ENCODE measurements around the gene CACNB4. TPM values are rescaled to one million over a fixed set of nuclear protein-coding genes. Genes with fewer than 3 reads are reported as not detected.

Gene CACNB4
- polyA plus RNA-seq, 1 donor from 2014 or later: 29.0 TPM

GRCh38 chr2:152065945-152066344 lies 32.9 kb downstream of the CACNB4 start:
- Histone ChIP-seq H4K20me1 (ENCODE audit: insufficient read depth) (no peaks in the 10 kb centered on the region), H3K27me3 (ENCODE audit: insufficient read depth, low read depth, low read length) (no peaks in the 10 kb centered on the region), H3K36me3 (ENCODE audit: insufficient read depth, low read length) (no peaks in the 10 kb centered on the region), H3K4me2 (ENCODE audit: low read length) (no peak overlapping the region), H3K9me3 (ENCODE audit: low read length) (no peaks in the 10 kb centered on the region), H3F3A (ENCODE audit: insufficient read depth, low read length, poor library complexity, severe bottlenecking) (no peaks in the 10 kb centered on the region), H3K79me2 (replicated peaks; ENCODE audit: insufficient read depth, low read length) (no peaks in the 10 kb centered on the region), H3K27ac (ENCODE audit: low read length) (no peak overlapping the region), H3K9me2 (ENCODE audit: insufficient read depth, low read length) (no peaks in the 10 kb centered on the region), H3K9ac (ENCODE audit: low read length) (no peak overlapping the region), H2AFZ (ENCODE audit: low read depth, low read length) (no peak overlapping the region), H3K4me3 (ENCODE audit: low read length) (no peak overlapping the region)
- TF ChIP-seq EP300 (conservative IDR thresholded peaks at IDR 0.05; ENCODE audit: poor library complexity, severe bottlenecking): no peak

GRCh38 chr2:152064001-152064400 lies 34.8 kb downstream of the CACNB4 start:
- Histone ChIP-seq H3K9ac (ENCODE audit: low read length) (no peak overlapping the region), H3K9me2 (ENCODE audit: insufficient read depth, low read length) (no peaks in the 10 kb centered on the region), H3F3A (ENCODE audit: insufficient read depth, low read length, poor library complexity, severe bottlenecking) (no peaks in the 10 kb centered on the region), H3K27ac (ENCODE audit: low read length) (no peak overlapping the region), H3K79me2 (replicated peaks; ENCODE audit: insufficient read depth, low read length) (no peaks in the 10 kb centered on the region), H3K4me3 (ENCODE audit: low read length) (no peak overlapping the region), H2AFZ (ENCODE audit: low read depth, low read length) (no peak overlapping the region), H3K4me2 (ENCODE audit: low read length) (no peak overlapping the region), H4K20me1 (ENCODE audit: insufficient read depth) (no peaks in the 10 kb centered on the region), H3K36me3 (ENCODE audit: insufficient read depth, low read length) (no peaks in the 10 kb centered on the region), H3K27me3 (ENCODE audit: insufficient read depth, low read depth, low read length) (no peaks in the 10 kb centered on the region), H3K9me3 (ENCODE audit: low read length) (no peaks in the 10 kb centered on the region)
- TF ChIP-seq POLR2AphosphoS5 (IDR thresholded peaks at IDR 0.05) (no peak), MXI1 (conservative IDR thresholded peaks at IDR 0.05; ENCODE audit: poor library complexity, severe bottlenecking) (no peak), REST (IDR thresholded peaks at IDR 0.05; ENCODE audit: borderline replicate concordance) (no peak), CTCF (IDR thresholded peaks at IDR 0.05; ENCODE audit: poor library complexity, severe bottlenecking) (no peak), TAF1 (IDR thresholded peaks at IDR 0.05; ENCODE audit: low read depth) (no peak), RAD21 (conservative IDR thresholded peaks at IDR 0.05) (no peak)

GRCh38 chr2:152063325-152063924 lies 35.4 kb downstream of the CACNB4 start:
- Histone ChIP-seq H3K9me3 (ENCODE audit: low read length) (no peaks in the 10 kb centered on the region), H2AFZ (ENCODE audit: low read depth, low read length) (no peak overlapping the region), H3K27me3 (ENCODE audit: insufficient read depth, low read depth, low read length) (no peaks in the 10 kb centered on the region), H3K9ac (ENCODE audit: low read length) (no peak overlapping the region), H3K27ac (ENCODE audit: low read length) (no peak overlapping the region), H3K4me2 (ENCODE audit: low read length) (no peak overlapping the region), H3K79me2 (replicated peaks; ENCODE audit: insufficient read depth, low read length) (no peaks in the 10 kb centered on the region), H3K4me3 (ENCODE audit: low read length) (no peak overlapping the region), H4K20me1 (ENCODE audit: insufficient read depth) (no peaks in the 10 kb centered on the region), H3F3A (ENCODE audit: insufficient read depth, low read length, poor library complexity, severe bottlenecking) (no peaks in the 10 kb centered on the region), H3K9me2 (ENCODE audit: insufficient read depth, low read length) (no peaks in the 10 kb centered on the region), H3K36me3 (ENCODE audit: insufficient read depth, low read length) (no peaks in the 10 kb centered on the region)
- TF ChIP-seq EZH2 (IDR thresholded peaks at IDR 0.05; ENCODE audit: borderline replicate concordance, insufficient read depth, low read length, poor library complexity, severe bottlenecking) (no peak), CTCF (IDR thresholded peaks at IDR 0.05; ENCODE audit: poor library complexity, severe bottlenecking) (no peak)
